Fibroblast of skin of left biceps (primary cell): ENCODE measurements around the gene AGPAT2.

ENCODE experiments used
- DNase-seq, 2 experiments: peaks; one replicate each; pipeline ENCODE4 v3.0.0-alpha.2; 2013; ENCODE audit warnings: low read depth in 2 of 2

AGPAT2 gene

DNA sequence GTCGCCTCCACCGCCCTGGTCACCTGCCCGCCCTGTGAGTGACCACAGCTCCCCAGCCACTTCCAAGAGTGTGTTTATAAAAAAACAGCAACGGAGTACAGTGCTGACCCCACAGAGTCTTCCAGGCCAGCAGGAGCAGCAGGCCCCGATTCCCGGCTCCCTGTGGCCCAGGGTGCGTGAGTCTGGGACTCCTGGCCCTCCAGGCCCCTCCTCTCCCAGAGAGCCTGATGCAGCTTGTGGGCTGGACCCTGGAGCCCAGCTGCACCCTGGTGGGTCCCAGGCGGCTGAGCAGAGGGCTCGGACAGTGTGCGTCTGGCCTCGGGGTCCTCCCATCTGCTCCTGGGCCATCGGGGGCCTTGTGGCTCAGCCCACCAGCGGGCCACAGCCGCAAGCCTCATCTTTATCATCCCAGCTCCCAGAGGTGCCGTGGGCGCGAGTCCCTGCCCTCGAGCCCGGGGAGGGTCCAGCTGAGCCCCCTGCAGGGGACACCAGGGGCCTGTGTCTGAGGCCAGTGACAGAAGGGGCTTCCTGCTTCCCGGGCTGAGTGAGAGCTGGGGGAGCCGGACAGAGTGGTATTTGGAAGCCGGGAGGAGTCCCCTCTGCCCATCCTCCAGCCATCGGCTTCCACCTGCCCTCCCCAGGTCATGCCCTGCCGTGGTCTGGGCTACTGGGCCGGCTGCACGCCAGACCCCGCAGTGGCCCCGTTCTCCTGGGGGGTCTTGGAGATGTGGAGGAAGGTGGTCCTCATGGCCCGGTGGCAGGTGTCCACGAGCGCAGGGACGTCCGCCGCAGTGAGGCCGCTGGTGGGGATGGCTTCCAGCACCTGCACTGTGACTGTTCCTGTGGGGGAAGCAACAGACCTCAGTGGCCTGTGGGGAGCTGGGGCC, 13.9 kb downstream of the AGPAT2 start:
- no peak for DNase-seq

- DNase-seq = no peak
These were observed 14.7 kb downstream of the AGPAT2 start for GRCh38 chr9:136672431-136673087.

- DNase-seq = no peak
These were observed 15.4 kb downstream of the AGPAT2 start for GRCh38 chr9:136671646-136672430.

DNA sequence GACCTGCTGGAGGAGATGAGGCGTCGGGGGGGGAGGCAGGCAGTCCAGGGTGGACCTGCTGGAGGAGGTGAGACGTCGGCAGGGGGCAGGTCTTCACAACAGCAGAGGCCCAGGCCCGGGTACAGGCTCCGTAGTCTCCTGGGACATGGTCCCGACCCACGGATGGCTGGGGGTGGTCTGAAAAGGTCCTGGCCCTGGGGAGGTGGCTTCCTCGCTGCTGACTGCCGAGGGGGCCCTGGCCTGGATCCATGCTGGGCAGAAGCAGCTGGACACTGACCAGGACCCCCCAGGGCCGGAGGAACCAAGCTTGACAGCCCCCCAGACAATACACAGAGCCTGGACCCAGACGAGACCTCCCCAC, 16.0 kb downstream of the AGPAT2 start:
- no peak for DNase-seq

DNA sequence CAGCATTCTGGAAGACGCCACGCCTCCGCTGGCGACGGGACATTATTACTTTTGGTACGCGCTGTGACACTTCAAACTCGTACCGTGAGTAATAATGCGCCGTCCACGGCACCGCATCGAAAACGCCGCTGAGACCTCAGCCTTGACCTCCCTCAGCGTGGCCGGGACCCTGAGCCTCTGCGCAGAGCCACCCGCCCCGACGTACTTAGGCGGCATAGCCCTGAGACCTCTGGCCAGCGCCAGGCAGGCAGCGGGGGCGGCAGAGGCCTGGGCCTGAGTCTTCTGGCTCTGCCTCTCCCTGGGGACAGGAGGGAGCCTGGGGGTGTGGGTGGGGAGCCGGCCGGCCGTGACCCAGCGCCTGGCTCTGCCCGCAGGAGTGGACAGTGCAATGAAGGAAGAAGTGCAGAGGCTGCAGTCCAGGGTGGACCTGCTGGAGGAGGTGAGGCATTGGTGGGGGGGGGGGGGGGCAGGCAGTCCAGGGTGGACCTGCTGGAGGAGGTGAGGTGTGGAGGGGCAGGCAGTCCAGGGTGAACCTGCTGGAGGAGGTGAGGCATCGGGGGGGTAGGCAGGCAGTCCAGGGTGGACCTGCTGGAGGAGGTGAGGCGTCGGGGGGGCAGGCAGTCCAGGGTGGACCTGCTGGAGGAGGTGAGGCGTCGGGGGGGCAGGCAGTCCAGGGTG, 16.5 kb downstream of the AGPAT2 start:
- no peak for DNase-seq

GRCh38 chr9:136669791-136670464, 17.3 kb downstream of the AGPAT2 start:
- DNase-seq = no peak

- no peak for DNase-seq
These were observed 18.1 kb downstream of the AGPAT2 start for GRCh38 chr9:136668983-136669790.

DNA sequence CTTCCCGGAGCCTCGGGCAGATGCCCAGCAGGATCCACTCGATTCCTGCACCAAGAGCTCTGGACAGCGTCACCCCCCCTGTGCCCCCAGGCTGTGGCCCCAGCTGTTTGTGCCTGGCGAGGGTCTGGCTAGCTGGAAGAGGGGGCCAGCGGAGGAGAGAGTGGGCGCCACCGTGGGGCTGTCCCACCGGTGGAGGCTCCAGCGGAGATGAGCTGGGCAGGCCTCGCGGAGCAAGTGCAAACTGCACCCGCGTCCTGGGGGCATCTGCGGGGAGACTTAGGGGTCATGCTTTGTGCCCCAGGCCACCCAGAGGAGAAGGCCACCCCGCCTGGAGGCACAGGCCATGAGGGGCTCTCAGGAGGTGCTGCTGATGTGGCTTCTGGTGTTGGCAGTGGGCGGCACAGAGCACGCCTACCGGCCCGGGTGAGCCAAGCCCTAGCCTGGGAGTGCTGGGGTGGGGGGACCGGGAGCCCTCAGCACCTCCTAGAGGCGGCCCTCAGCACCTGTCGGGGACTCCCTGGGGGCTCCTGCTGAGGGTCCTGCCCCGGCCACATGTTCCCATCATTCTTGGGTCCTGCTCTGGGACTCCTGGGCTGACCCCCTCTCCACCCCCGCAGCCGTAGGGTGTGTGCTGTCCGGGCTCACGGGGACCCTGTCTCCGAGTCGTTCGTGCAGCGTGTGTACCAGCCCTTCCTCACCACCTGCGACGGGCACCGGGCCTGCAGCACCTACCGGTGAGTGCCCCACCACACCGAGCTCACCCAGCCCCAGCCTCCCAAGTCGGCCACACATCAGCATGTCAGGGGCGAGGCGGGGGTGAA, 19.1 kb downstream of the AGPAT2 start:
- DNase-seq = no peak

GRCh38 chr9:136667214-136667939, 19.9 kb downstream of the AGPAT2 start:
- no peak for DNase-seq

DNA sequence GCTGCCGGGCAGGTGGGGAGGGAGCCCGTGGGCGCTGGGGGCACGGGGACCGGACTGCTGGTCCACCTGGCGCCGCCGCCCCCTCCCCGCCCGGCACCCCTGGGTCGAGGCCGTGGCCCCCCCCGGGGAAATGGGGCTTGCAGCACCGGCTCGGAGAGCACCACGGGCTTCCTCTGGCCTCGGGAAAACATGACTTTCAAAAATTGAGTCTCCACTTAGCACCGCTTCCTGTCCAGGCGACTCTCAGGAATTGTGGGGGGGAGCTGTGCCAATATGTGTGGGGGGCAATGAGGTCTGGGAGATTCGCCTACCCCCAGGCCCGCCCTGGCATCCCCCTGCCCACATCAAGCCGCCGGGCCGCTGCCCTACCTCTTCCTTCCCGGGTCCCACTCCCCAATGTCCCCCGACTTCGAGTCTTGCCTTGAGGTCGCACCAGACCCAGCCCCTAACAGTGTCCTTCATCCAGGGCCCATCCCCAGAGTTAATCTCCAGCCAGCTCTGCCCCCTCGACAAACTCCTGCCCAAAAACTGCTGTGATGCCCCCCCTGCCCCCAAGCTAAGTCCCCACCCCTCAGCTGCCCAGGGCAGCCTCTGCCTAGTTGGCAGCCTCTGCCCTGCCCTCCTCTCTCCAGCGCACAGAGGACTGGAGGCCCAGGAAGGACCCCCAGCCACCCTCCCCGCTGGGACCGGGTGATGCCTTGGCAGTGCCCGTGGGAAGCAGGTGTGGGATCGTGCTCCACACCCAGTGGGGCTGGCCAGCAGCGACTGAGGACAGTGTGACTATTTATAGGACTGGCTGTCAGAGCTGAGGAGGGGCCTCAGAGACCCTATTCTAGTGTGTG, 20.7 kb downstream of the AGPAT2 start:
- no peak for DNase-seq

DNA sequence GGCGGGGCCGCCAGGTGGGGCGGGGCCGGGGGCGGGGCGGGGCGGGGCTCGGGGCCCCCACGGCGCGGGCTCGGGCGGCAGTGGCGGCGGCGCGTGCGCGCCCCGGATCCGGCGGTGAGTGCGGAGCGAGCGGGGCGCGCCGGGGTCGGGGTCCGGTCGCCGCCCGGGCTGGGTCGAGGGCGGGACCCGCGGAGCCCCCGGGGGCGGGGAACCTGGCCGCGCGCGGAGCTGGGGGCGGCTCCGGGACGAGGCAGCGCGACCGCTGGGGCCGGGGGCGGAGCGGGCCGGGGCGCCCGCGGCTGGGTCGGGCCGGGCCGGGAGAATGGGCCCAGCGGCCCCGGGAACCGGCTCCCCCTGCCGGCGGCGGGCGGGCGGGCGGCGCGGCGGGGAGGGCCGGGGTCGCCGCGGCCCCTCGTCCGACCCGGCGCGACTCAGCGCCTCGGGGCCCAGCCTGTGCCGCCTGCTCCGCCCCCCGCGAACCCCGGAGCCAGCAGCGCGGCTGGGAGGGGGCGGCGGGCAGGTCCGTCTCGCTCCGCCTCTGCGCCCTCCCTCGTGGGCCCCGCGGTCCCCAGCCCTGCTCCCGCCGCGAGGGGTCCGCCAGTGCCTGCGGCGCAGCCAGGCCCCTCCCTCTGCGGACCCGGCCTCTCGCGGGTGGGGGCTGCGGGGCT, 21.4 kb downstream of the AGPAT2 start:
- no peak for DNase-seq

DNA sequence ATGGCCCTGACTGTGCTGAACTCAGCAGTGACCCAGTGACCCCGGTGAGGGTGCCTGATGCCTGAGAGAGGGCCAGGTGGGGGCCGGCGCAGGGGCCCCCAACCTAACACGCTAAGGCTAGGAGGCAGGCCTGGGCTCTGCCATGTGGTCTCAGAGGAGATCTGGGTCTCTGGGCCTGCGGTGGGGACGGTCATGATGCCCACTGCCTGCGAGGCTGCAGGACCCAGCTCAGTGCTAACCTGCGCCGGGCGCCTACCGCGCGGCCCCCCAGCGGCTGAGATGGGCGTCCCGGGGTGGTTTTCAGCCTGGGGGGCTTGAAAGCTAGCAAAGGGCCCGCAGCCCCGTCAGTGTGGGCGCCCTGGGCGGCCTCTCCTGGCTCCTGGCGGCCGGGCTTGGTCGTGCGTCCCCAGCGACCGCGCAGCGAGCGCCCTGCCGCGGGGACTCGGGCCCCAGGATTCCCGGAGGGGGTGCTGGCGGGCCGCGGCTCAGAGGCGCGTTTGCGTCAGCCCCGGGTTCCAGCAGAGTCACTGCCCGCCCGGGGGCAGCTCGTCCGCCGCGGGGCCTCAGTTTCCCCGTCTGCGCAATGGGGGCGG, 22.1 kb downstream of the AGPAT2 start:
- no peak for DNase-seq

GRCh38 chr9:136664000-136664915, 23.0 kb downstream of the AGPAT2 start:
- DNase-seq = no peak

GRCh38 chr9:136662656-136663581, 24.3 kb downstream of the AGPAT2 start, which contains the start of gene EGFL7:
EGFL7 (plus strand) TSS chr9:136662916; CDS start chr9:136668283, 5,367 bp downstream.
- no peak for DNase-seq

GRCh38 chr9:136662326-136662655, 25.0 kb downstream of the AGPAT2 start:
- no peak for DNase-seq
